Ureter (tissue), 1 donor: Measurements from ENCODE around the gene CD8A. TPM values are rescaled to one million over a fixed set of nuclear protein-coding genes. Genes with fewer than 3 reads are reported as not detected.
"Not testable (repeated sequence)": the region's sequence is repeated elsewhere in the genome, so short reads cannot be mapped to it uniquely, and the experiment has no call there.

Experiments
- DNase-seq: peaks from one replicate; pipeline ENCODE4 v3.0.0-alpha.2; 2020; ENCODE audit warnings: low spot score
- total RNA-seq: library from RNA; stranded (reverse); gene quantifications from one replicate; pipeline ENCODE4 v1.2.4, GENCODE V29; 2023
- donor health status: DM: yes; HTN: yes; CAD: no.

CD8A gene
- 10.9 TPM for total RNA-seq

- DNase-seq: no peak
Observed at GRCh38 chr2:86790676-86791572, at the start of gene CD8A. Gene CD8A (minus strand): TSS chr2:86790913. CDS start chr2:86790825, 88 bp downstream.

- DNase-seq: not testable (repeated sequence)
Observed at GRCh38 chr2:86839871-86840548, 49.3 kb upstream of the CD8A start.

DNA sequence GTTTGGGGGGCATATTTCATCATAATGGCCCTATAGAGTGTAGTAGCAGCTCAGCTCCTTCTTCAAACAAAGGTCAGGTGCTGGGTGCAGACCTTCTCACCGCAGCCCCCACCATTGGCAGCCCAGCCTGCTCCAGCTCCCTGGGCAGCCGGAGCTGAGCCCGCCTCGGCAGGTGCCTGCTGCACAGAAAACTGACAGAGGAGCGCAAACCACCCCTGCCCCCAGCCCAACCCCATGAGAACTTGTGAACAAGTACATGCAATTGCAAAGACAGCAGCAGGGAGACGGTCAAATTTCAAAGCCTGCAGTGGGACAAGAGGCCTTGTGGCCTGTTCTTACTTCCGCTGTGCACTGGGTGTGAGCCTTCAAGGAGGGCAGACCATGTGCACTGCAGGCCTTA lies 48.7 kb upstream of the CD8A start:
- DNase-seq: not testable (repeated sequence)

DNA sequence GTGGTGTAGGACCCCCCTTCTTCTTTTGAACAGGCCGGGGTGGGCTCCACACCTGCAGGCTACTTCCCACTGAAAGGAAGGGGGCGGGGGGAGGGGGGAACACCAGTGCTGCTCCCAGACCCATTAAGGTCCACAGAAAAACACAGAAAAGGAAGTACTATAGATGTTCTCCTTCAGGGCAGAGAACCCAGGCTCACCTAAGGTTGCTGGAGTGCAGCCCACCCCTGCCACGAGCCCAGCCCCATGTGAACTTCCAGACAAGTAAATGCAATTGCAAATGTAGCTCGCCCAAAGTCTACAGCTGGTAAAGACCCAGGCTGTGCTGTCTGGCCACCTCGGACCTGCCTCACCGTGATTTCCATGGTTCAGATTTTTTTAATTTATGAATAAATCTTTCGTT lies 47.0 kb upstream of the CD8A start:
- not testable (repeated sequence) for DNase-seq

DNA sequence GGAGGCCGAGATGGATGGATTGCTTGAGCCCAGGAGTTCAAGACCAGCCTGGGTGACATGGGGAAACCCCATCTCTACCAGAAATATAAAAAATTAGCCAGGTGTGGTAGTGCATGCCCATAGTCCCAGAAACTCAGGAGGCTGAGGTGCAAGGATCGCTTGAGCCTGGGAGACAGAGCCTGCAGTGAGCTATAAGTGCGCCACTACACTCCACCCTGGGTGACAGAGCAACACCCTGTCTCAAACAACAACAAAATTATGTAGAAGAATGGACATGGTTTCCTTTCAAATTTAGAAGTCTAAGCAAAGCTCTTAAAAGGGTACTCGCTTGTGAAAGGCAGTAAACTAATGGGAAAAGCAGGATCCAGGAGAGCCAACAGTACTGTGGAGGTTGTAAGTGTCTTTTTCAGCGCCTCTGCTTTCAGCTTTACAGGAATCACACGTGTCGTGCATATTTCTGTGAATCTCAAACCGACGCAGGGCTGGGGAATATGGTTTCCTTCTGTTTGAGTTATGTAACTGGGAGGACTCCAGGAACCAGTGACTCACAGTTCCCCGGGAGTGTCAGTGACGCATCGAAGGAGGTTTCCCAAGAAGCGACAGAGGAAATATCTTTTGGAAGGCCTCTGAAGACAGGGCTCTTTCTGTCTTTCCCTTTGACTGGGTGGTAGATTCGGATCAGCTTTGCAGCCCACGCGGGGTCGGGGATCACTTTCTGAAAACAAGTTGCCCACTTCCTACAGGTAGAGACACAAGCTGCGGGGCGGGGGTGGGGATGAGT lies 46.4 kb upstream of the CD8A start:
- DNase-seq: peak; percentile 80

- DNase-seq: not testable (repeated sequence)
Observed at GRCh38 chr2:86835548-86835889, 44.8 kb upstream of the CD8A start.

- no peak for DNase-seq
Observed at GRCh38 chr2:86833315-86833714, 42.6 kb upstream of the CD8A start.

DNA sequence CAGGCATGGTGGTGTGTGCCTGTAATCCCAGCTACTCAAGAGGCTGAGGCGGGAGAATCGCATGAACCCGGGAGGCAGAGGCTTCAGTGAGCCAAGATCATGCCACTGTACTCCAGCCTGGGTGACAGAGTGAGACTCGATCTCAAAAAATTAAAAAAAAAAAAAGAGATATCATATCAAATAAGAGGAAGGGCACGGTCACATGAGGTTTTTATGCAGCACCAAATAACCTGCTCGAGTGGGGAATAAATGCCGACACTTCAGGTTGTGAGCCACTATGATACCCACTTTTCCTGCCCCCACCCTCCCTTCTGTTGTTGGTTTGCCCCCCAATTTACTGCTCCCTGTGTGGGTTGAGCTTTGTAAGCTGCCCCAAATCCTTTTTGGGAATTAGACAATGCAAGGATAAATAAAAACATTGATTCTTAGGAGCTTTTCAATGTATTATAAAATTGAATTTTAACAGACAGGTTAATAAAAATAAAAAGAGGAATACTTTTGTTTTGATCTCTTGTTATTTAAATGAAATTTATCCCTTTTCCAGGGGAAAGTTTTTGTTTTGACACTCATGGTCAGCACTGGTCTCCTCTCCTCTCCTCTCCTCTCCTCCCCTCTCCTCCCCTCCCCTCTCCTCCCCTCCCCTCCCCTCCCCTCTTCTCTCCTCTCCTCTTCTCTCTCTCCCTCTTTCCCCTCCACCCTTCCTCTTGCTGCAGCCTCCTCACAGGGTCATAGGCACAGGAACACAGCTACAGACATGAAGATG lies 41.8 kb upstream of the CD8A start:
- DNase-seq: no peak

DNA sequence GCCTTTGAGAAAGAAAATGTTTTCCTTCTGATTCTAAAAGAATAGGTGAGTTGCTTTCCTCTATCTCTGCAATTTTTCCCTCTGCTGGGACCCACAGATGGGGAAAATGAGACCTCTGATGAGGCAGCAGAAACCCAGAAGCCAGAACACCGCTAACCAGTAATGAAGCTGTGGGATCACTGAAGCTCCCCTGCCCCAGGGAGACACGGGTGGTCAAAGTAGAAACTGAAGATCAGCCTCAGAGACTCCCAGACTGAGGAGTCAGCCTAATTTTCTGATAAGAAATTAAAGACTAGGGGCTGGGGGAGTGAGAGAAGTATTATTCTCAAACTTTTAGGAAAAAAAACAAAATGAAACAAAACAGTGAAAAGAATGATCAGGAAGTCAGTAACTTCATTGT lies 40.8 kb upstream of the CD8A start:
- DNase-seq: no peak

- no peak for DNase-seq
Observed at GRCh38 chr2:86826951-86827350, 36.2 kb upstream of the CD8A start.

DNA sequence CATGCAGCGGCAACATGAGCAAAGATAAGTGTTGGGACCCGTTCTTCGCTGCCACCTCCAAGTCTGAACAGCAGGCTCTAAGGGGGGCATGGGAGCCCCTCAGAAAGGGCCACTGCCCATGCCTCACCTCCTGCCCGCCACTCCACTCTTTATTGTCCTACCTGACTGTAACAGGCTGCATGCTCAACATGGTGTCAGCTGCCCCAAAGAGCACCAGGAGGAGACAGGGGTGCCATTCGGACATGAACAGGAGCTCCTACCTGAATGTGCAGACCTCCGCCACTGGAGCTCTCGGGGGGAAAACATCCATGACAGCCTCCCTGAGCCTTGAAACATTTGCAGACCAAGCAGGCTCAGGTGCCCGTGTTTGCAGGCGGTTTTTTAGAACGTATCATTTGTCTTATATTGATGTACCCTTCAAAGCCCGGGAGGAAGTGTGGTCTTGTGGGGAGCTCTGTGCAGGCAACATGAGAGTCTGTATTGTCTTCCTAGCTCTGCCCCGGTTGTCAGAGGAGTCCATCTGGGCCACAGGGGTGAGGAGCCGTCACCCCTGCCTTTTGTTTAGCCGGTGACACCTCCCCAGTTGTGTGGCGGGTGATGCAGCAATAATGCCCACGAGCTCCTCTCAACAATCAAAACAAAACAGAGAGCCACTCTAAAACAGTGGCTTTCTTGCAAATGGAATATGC lies 35.1 kb upstream of the CD8A start:
- DNase-seq: no peak

GRCh38 chr2:86825036-86825692 lies 34.5 kb upstream of the CD8A start:
- no peak for DNase-seq

DNA sequence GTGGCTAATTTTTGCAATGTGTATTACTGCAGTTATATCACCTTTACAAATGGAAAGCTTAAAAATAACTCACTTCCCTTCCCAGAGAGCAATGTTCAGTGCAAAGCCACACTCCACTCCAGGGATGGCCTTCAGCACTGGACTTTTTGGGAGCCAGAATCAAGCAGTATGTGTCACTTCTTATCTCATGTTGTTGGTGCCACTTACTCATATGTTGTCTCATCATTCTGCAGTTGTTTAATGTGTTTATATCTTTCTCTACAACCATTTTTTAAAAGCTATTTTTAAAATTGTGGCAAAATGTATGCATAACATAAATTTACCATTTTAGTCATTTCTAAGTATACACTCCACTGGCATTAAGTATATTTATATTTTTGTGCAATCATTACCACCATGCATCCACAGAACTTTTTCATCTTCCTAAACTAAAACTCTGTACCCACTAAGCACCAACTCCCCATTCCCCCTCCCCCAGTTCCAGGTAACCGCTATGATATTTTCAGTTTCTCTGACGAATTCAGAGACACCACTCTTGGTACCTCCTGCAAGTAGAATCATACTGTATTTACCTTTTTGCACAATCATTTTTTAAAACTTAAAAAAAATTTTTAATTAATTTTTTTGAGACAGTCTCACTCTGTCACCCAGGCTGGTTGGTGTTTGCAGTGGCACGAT lies 32.1 kb upstream of the CD8A start:
- DNase-seq: no peak

DNA sequence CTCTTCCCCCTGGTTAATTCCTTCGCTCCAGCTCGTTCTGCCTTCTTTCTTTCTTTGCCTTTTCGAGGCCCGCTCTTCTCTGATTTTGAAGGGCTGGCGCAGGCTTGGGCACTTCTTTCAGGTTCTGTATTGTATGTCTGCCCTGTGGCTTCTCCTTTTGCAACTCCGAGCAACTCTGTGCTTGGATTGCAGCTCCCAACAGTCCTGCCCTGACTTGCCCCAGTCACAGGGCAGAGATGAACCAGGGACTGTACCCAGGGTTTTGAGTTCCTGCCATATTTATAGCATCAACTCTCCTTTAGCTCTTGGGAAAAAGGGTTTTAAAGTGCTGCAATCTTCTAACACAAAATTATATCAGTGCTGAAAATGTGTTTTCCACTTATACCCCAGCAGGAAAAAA lies 31.1 kb upstream of the CD8A start:
- no peak for DNase-seq

DNA sequence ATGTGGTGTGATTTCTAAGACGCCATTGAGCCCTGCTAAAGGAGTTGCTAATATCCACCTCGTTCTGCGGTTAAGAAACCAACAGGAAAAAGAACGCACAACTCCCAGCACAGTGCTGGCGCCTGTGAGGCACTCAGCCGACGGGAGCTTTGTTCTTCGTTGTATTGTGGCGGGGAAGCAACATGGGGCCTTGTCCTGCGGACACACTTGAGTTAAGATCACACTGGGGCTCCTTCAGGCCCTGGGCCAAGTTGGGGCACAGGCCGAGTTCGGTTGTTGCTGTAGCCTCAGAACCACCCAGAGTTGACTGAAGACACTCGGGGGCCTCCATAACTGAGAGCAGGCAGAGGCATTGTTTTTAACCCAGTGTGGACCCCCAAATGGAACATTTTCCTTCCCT lies 30.6 kb upstream of the CD8A start:
- no peak for DNase-seq

DNA sequence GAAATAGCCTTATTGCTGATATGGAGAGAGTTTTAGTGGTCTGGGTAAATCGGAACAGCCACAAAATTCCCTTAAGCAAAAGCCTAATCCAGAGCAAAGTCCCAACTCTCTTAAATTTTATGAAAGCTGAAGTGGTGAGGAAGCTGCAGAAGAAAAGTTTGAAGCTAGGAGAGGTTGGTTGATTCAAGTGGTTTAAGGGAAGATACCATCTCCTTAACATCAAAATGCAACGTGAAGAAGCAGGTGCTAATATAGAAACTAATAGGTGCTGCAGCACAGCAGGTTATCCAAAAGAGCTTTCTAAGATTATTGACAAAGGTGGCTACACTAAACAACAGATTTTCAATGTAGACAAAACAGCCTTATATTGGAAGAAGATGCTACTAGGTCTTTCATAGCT lies 28.2 kb upstream of the CD8A start:
- DNase-seq: no peak

DNA sequence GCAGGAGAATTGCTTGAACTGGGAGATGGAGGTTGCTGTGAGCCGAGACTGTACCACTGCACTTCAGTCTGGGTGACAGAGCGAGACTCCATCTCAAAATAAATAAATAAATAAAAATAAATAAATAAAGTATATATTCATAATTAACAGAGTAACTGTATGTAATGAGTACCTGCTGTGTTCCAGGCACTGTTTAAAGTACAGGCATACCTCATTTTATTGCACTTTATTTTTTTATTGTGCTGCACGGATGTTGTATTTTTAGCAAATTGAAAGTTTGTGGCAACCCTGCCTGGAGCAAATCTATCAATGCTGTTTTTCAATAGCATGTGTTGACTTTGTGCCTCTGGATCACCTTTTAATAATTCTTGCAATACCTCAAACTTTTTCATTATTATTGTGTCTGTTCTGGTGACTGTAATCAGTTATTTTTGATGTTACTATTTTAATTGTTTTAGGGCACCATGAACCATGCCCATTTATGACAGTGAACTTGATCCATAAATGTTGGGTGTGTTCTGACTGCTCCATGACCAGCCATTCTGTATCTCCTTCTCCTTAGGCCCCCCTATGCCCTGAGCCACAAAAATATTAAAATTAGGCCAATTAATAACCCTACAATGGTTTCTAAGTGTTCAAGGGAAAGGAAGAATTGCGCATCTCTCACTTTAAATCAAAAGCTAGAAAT lies 27.5 kb upstream of the CD8A start:
- no peak for DNase-seq

DNA sequence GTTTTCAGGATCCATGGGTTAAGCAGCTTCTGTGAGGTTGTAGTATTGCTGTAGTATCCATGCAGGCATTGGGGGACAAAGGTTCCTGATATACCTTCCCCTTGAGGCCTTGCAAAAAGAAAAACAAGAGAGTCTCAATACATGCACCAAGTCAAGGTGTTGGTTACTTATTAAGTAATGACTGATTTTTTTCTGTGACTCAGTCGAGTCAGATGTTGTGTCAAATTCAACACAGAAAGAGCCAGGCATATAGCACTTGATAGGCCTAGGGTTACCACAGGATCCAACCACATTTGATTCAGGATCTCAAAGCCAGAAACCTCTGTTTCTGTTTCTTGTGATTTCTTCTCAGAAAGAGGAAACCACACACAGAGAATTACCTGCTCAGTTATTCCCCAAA lies 24.9 kb upstream of the CD8A start:
- no peak for DNase-seq

GRCh38 chr2:86809481-86810121 lies 18.9 kb upstream of the CD8A start:
- no peak for DNase-seq
